ENCODE results near the gene TBC1D10B. TPM values are rescaled to one million over a fixed set of nuclear protein-coding genes. Genes with fewer than 3 reads are reported as not detected.

Gene TBC1D10B
- total RNA-seq, 2 donors from 2014 or later: 40.3 to 59.4 TPM

GRCh38 chr16:30369091-30369937, 980 bp downstream of the TBC1D10B start:
- H3K36me3 ChIP-seq: no peaks in the 10 kb centered on the region
- H3K27ac ChIP-seq: peak overlapping the region; percentile 74 to 85
- DNase-seq (ENCODE audit: low spot score): no peak
- peaks cover 19% of the 10 kb centered on the region for H3K4me1 ChIP-seq (replicated peaks)
- TF ChIP-seq CTCF (IDR thresholded peaks at IDR 0.05): no peak
- no peak for TF ChIP-seq POLR2A (IDR thresholded peaks at IDR 0.05)
- TF ChIP-seq POLR2AphosphoS5 (IDR thresholded peaks at IDR 0.05): peak; percentile 5
- H3K9me3 ChIP-seq: no peaks in the 10 kb centered on the region
- under 1% methylated on average over 32 of the region's 45 CpGs for WGBS
- no peaks in the 10 kb centered on the region for H3K27me3 ChIP-seq (replicated peaks; ENCODE audit: insufficient read depth)
- peak overlapping the region; percentile 68 to 83 for H3K4me3 ChIP-seq
- intact Hi-C loops (cut with DNase I): no loop called here

GRCh38 chr16:30368792-30369090, 1.6 kb downstream of the TBC1D10B start:
- Histone ChIP-seq H3K4me3 (peak overlapping the region; percentile 68 to 83), H3K36me3 (no peaks in the 10 kb centered on the region), H3K9me3 (no peaks in the 10 kb centered on the region), H3K4me1 (replicated peaks) (peaks cover 19% of the 10 kb centered on the region), H3K27me3 (replicated peaks; ENCODE audit: insufficient read depth) (no peaks in the 10 kb centered on the region), H3K27ac (peak overlapping the region; percentile 74 to 85)
- no peak for TF ChIP-seq POLR2AphosphoS5 (IDR thresholded peaks at IDR 0.05)
- no peak for TF ChIP-seq CTCF (IDR thresholded peaks at IDR 0.05)
- no peak for TF ChIP-seq POLR2A (IDR thresholded peaks at IDR 0.05)
- 11% methylated on average over 4 of the region's 4 CpGs for WGBS
- intact Hi-C loops (cut with DNase I): no loop called here
- DNase-seq (ENCODE audit: low spot score): no peak

- no peaks in the 10 kb centered on the region for H3K9me3 ChIP-seq
- TF ChIP-seq CTCF (IDR thresholded peaks at IDR 0.05): no peak
- no peak for TF ChIP-seq POLR2A (IDR thresholded peaks at IDR 0.05)
- TF ChIP-seq POLR2AphosphoS5 (IDR thresholded peaks at IDR 0.05): no peak
- peaks cover 19% of the 10 kb centered on the region for H3K4me1 ChIP-seq (replicated peaks)
- no peak for DNase-seq (ENCODE audit: low spot score)
- no peaks in the 10 kb centered on the region for H3K27me3 ChIP-seq (replicated peaks; ENCODE audit: insufficient read depth)
- intact Hi-C loops (cut with DNase I): no loop called here
- no peaks in the 10 kb centered on the region for H3K36me3 ChIP-seq
- peak overlapping the region; percentile 68 to 83 for H3K4me3 ChIP-seq
- WGBS: 3% methylated on average over 8 of the region's 8 CpGs
- H3K27ac ChIP-seq: peak overlapping the region in 1 of 2 donors; percentile 74
These were observed 2.0 kb downstream of the TBC1D10B start for GRCh38 chr16:30368122-30368791.

- intact Hi-C loops (cut with DNase I): no loop called here
- Histone ChIP-seq H3K27me3 (replicated peaks; ENCODE audit: insufficient read depth) (no peaks in the 10 kb centered on the region), H3K4me1 (replicated peaks) (peaks cover 19% of the 10 kb centered on the region), H3K36me3 (no peaks in the 10 kb centered on the region), H3K9me3 (no peaks in the 10 kb centered on the region), H3K4me3 (peak overlapping the region; percentile 68 to 83), H3K27ac (no peak overlapping the region)
- WGBS: 58% methylated on average over 10 of the region's 10 CpGs
- no peak for DNase-seq (ENCODE audit: low spot score)
- TF ChIP-seq CTCF (IDR thresholded peaks at IDR 0.05): no peak
- no peak for TF ChIP-seq POLR2A (IDR thresholded peaks at IDR 0.05)
- TF ChIP-seq POLR2AphosphoS5 (IDR thresholded peaks at IDR 0.05): no peak
These were observed 2.8 kb downstream of the TBC1D10B start for GRCh38 chr16:30367349-30368009.

Data from prostate gland (tissue), 2 donors.